ENCODE measurements around the gene HIPK4. TPM values are rescaled to one million over a fixed set of nuclear protein-coding genes. Genes with fewer than 3 reads are reported as not detected.

The HIPK4 gene
- total and polyA plus RNA-seq, 9 of the 15 experiments (the other 6 are each of a cell fraction or from before 2014, with no cell fraction given), result 0.06 to 0.09 TPM; not detected in 7

DNA sequence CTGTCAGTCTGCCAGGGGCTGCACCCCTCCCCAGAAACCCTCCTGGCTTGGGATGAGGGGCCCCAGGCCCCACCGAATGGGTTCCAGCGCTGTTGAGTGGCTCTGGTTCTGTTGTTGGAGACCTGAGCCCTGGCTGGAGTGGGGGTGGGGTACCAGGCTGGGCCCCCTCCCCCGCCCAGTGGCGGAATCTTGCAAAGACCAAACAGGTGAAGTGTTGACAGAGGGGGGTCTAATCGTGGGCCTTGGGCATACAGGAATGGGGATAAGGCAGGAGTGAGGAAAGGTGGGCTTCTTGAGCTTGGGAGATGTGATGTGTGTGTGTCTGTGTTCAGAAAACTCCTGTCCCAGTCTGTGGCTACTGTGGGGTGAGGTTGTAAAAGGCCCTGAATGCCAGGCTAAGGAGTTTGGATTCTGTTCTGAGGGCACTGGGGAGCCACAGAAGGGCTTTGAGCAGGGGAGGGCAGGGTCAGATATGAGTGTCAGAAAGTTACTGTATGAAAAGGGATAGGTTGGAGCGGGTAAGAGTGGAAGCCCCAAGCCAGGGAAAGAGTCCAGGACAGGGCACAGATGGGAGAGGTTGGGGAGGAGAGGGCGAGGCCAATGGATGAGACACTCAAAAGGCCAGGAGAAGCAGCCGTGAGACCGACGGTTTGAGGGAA is at the start of gene HIPK4 (continued):
- TF ChIP-seq ZKSCAN1 (IDR thresholded peaks at IDR 0.05; ENCODE audit: low read depth, low read length) (no peak), CEBPB (tag; IDR thresholded peaks at IDR 0.05) (no peak), ZNF431 (CRISPR knock-in tag; IDR thresholded peaks at IDR 0.05) (no peak), LCOR (CRISPR knock-in tag; IDR thresholded peaks at IDR 0.05) (no peak), DACH1 (IDR thresholded peaks at IDR 0.05; ENCODE audit: partially characterized antibody) (no peak), SMARCC2 (IDR thresholded peaks at IDR 0.05; ENCODE audit: low read depth) (no peak), POLR2B (IDR thresholded peaks at IDR 0.05; ENCODE audit: low read depth, partially characterized antibody) (no peak), ZNF232 (CRISPR knock-in tag; IDR thresholded peaks at IDR 0.05) (no peak), TEAD2 (tag; IDR thresholded peaks at IDR 0.05) (no peak)
- TF ChIP-seq, protein P1, sequence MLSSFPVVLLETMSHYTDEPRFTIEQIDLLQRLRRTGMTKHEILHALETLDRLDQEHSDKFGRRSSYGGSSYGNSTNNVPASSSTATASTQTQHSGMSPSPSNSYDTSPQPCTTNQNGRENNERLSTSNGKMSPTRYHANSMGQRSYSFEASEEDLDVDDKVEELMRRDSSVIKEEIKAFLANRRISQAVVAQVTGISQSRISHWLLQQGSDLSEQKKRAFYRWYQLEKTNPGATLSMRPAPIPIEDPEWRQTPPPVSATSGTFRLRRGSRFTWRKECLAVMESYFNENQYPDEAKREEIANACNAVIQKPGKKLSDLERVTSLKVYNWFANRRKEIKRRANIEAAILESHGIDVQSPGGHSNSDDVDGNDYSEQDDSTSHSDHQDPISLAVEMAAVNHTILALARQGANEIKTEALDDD (IDR thresholded peaks at IDR 0.05), result no peak
- TF ChIP-seq, protein P2, sequence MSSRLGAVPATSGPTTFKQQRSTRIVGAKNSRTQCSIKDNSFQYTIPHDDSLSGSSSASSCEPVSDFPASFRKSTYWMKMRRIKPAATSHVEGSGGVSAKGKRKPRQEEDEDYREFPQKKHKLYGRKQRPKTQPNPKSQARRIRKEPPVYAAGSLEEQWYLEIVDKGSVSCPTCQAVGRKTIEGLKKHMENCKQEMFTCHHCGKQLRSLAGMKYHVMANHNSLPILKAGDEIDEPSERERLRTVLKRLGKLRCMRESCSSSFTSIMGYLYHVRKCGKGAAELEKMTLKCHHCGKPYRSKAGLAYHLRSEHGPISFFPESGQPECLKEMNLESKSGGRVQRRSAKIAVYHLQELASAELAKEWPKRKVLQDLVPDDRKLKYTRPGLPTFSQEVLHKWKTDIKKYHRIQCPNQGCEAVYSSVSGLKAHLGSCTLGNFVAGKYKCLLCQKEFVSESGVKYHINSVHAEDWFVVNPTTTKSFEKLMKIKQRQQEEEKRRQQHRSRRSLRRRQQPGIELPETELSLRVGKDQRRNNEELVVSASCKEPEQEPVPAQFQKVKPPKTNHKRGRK (tag; IDR thresholded peaks at IDR 0.05), result no peak

All from K562 (cell line).